ENCODE results near the gene DNAJC22.

DNA sequence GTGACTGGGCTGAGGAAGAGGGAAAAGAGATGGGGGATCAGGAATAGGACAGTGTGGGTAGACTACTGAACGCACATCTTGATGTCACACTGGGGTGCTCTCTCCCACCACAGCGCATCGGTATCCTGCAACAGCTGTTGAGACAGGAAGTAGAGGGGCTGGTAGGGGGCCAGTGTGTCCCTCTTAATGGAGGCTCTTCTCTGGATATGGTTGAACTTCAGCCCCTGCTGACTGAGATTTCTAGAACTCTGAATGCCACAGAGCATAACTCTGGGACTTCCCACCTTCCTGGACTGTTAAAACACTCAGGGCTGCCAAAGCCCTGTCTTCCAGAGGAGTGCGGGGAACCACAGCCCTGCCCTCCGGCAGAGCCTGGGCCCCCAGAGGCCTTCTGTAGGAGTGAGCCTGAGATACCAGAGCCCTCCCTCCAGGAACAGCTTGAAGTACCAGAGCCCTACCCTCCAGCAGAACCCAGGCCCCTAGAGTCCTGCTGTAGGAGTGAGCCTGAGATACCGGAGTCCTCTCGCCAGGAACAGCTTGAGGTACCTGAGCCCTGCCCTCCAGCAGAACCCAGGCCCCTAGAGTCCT, 16.6 kb upstream of the DNAJC22 start:
- TF ChIP-seq, protein P1, sequence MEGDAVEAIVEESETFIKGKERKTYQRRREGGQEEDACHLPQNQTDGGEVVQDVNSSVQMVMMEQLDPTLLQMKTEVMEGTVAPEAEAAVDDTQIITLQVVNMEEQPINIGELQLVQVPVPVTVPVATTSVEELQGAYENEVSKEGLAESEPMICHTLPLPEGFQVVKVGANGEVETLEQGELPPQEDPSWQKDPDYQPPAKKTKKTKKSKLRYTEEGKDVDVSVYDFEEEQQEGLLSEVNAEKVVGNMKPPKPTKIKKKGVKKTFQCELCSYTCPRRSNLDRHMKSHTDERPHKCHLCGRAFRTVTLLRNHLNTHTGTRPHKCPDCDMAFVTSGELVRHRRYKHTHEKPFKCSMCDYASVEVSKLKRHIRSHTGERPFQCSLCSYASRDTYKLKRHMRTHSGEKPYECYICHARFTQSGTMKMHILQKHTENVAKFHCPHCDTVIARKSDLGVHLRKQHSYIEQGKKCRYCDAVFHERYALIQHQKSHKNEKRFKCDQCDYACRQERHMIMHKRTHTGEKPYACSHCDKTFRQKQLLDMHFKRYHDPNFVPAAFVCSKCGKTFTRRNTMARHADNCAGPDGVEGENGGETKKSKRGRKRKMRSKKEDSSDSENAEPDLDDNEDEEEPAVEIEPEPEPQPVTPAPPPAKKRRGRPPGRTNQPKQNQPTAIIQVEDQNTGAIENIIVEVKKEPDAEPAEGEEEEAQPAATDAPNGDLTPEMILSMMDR (IDR thresholded peaks at IDR 0.05): no peak
- TF ChIP-seq POLR2A (IDR thresholded peaks at IDR 0.05): no peak

Measured in Peyer's patch (tissue), 4 donors.